GM18507 (cell line): ENCODE results near the gene TBC1D8B.
"Not testable (repeated sequence)": the region's sequence is repeated elsewhere in the genome, so short reads cannot be mapped to it uniquely, and the experiment has no call there.

ENCODE experiments used
- DNase-seq: peaks from one replicate; pipeline ENCODE4 v3.0.0; 2011; ENCODE audit warnings: low read depth; ENCODE audit not compliant: insufficient read length; ENCODE audit errors: extremely low spot score
- FAIRE-seq: peaks from 2 replicates; lab custom pipeline; 2011; peaks lifted over from hg19 to GRCh38; lab: Jason Lieb, UNC

TBC1D8B gene

GRCh38 chrX:106802388-106803275 is at the start of gene TBC1D8B:
TSS of gene TBC1D8B (plus strand) at chrX:106802673. CDS start at chrX:106802854, 181 bp downstream.
- FAIRE-seq = peak; percentile 85
- DNase-seq = peak; percentile 12

DNA sequence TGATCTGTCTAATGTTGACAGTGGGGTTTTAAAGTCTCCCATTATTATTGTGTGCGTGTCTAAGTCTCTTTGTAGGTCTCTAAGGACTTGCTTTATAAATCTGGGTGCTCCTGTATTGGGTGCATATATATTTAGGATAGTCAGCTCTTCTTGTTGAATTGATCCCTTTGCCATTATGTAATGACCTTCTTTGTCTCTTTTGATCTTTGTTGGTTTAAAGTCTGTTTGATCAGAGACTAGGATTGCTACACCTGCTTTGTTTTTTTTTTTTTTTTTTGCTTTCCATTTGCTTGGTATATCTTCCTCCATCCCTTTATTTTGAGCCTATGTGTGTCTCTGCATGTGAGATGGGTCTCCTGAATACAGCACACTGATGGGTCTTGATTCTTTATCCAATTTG is 33.2 kb upstream of the TBC1D8B start:
- DNase-seq, FAIRE-seq: not testable (repeated sequence)

DNA sequence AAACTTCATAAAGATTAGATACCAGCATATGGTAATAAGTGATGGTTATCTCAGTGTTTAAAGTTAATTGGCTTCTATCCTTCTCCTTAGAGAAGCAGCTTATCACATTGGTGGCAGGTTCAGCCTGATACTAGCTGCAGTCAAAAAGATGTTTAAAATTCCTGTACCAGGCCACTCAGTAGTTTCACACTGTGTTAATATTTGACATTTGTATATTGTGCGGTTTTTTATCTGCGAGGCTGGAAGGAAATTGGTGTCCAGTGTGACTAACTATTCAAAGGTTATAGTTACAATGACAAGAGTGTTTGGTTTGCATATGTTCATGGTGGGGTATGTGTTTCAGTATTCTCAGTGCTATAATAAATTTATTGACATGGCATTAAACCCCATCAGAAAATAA is 27.5 kb upstream of the TBC1D8B start:
- DNase-seq (no peak), FAIRE-seq (no peak)

DNA sequence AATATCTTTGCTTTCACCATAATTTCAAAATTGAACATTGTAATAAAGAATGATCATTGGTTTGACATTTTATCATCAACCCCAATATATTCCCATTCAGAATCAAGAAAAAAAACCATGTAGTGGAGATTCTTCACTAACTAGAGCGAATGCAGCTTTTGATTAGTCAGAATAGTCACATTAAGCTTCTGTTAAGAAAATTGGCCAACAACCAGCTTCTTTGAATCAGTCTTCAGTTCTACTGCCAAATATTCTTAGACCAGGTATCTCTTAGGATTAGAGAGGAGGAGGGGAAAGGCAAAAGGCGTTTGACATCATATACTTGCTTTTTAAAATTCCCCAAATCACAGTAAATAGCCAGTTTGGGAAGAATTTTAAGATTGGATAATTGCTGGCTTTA is 22.2 kb upstream of the TBC1D8B start:
- no peak for DNase-seq
- FAIRE-seq = no peak

DNA sequence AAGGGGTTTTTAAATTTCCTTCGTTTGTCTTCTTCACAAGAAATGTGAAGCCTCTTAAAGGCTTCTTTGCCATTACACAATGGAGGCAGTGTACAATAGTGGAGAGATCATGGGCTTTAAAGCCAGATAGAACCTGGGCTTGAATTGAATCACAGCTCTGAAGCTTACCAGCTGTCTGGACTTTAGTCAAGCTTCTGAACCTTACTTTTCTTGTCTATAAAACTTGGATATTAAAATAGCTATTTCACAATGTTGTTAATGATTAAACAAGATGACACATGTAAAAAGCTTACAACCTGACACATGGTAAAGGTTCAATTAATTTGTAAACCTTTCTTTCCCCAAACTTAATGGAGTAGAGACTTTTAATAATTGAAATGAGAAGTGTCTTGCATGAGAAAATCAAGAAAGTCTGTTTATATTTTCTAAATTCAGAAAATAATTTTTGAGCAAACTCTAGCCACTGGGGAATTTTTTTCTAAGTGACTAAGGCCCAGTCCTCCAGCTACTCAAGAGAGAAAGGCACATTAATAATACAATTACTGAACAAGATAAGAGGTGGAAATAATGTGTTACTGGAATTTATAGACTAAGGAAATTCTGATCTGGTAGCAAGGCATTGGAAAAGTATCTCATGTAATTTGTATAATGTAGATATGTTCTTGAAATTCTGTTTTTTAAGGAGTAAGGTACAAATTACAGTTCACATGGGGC is 21.7 kb upstream of the TBC1D8B start:
- no peak for DNase-seq
- FAIRE-seq = no peak

DNA sequence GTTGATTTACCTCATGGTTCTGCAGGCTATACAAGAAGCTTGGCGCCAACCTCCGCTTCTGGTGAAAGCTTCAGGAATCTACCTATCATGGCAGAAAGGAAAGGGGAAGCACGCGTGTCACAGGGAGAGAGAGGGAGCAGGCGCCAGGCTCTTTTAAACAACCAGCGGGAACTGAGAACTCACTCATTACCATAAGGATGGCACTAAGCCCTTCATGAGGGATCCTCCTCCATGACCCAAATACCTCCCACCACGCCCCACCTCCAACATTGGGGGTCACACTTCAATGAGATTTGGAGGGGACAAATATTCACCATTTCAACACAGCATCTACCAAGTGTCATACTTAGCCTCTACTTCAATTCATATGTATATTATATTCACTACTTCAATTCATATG is 18.8 kb upstream of the TBC1D8B start:
- FAIRE-seq (no peak), DNase-seq (no peak)

DNA sequence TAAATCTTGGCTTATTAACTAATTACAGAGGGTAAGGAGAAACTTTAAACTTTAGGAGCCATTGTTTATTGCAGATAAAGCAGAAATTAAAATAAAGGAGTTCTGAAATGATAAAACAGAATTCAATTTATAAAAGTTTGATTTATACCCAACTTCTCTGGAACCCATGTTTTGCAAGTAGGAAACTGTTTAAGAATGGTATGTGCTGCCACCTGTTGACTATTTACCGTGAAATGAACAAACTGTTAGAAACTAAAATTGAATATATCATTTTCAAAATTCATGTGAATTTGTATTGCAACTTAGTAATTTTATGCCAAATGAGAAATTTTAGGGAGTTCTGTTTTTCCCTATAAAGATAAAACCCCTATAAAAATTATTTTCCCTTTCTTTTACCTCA is 11.0 kb upstream of the TBC1D8B start:
- peak; percentile 73 for FAIRE-seq
- no peak for DNase-seq

DNA sequence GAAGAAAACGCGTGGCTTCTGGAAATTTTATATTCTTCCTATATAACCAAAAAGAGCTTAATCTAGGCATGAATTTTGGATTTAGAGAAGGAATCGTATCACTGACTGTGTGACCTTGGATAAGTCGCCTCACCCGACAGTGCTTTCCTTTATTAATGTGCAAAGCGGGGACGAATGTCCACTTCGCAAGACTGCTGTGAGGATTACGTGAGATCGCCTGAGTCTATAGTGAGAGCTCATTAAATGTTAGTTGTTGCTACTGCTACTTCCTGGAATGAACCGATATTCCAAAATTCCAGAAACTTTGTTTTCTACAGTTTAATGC is 448 bp upstream of the TBC1D8B start:
- no peak for DNase-seq
- FAIRE-seq = no peak

- DNase-seq (no peak), FAIRE-seq (no peak)
Observed at GRCh38 chrX:106811131-106811910, 8.8 kb downstream of the TBC1D8B start.

- not testable (repeated sequence) for DNase-seq, FAIRE-seq
Observed at GRCh38 chrX:106812930-106813329, 10.5 kb downstream of the TBC1D8B start.

DNA sequence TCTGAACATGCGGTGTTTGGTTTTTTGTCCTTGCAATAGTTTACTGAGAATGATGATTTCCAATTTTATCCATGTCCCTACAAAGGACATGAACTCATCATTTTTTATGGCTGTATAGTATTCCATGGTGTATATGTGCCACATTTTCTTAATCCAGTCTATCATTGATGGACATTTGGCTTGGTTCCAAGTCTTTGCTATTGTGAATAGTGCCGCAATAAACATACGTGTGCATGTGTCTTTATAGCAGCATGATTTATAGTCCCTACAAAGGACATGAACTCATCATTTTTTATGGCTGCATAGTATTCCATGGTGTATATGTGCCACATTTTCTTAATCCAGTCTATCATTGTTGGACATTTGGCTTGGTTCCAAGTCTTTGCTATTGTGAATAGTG is 11.6 kb downstream of the TBC1D8B start:
- not testable (repeated sequence) for FAIRE-seq, DNase-seq

DNA sequence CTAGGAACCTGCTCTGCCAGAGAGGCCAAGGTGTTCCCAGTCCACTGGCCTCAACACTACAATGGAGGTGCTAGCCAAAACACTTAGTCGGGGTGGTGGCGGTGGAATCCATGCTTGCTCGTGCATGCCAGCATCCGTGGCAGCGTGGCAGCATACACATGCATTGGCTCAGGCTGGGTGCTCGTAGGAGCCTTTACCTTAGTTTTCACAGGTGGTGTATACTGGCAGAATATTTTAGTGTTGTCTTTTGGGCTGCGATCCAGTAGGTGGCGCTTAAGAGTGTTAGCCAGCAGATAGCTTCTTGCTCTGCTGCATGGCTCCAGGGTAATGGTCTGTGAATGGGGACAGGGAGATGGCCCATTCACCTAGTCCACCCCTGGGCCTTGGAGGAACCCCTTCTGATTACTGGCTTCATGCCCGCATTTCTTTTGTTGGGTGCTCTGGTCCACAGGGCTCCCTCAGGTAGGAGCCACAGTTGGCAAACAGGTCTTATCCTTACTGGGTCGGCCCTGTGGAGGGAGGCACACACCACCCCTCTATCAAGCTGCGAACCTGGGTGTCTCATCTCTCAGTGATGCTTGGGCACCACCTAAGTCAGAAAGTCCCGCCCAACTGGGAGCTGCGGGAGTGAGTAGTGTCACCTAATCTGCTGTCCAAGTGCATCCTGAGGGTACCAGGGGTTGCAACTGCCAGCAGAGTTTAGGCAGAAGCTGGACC is 60.7 kb downstream of the TBC1D8B start:
- DNase-seq = no peak
- peak; percentile 54 for FAIRE-seq

- no peak for FAIRE-seq
- DNase-seq = no peak
Observed at GRCh38 chrX:106863697-106864096, 61.2 kb downstream of the TBC1D8B start.

DNA sequence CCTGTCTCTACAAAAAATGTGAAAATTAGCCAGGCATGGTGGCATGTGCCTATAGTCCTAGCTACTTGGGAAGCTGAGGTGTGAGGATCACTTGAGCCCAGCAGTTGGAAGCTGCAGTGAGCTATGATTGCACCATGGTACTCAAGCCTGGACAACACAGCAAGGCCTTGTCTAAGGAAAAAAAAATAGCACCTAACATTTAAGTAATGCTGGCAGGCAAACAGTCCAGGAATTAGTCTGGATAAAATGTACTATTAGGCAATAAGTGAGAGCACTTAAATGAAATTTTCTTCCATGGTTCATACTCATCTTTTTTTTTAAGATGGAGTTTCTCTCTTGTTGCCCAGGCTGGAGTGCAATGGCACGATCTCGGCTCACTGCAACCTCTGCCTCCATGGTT is 70.3 kb downstream of the TBC1D8B start:
- FAIRE-seq = not testable (repeated sequence)

DNA sequence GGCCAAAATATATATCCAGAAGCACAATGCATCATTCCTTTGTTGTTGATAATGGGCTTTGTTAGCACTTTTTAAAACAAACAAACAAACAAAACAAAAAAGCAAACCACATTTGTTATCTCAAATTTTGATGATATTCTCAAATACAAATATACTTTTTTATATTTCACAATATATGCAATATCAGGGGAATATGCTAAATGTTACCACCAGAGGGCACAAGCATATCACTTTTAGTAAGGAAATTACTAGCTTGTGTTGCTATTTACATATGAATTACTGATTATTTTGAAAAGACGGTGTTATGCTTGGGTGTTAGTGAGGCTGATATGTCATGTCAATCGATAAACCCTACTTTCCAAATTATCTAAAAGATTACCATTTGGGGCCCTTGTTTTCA is 71.6 kb downstream of the TBC1D8B start:
- DNase-seq = no peak

More for the DNA sequence above, 70.3 kb downstream of the TBC1D8B start:
- DNase-seq = not testable (repeated sequence)

DNA sequence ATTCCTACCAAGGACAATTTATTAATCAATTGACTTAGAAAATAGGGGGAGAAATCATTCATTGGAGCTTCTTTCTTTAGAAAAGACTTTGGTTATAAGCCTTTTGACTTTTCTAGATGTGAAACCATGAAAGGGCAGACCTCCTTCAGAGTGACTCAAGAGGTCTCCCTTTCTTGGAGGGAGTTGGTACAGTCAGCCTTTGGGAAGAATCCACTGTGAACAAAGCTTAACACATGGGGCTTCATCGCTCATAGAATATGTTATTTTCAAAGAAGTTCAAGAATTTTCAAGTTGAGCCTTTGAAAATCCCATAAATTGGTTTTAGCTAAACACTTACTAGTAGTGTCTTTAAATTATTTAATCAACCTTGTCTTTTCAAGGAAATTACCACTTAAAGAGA is 72.7 kb downstream of the TBC1D8B start:
- DNase-seq = no peak

More for the DNA sequence above, 71.6 kb downstream of the TBC1D8B start:
- FAIRE-seq = peak; percentile 18

GRCh38 chrX:106889468-106889867 is 87.0 kb downstream of the TBC1D8B start:
- no peak for DNase-seq
- FAIRE-seq = no peak

More for the DNA sequence above, 72.7 kb downstream of the TBC1D8B start:
- no peak for FAIRE-seq

GRCh38 chrX:106891762-106892460 is 89.4 kb downstream of the TBC1D8B start:
- FAIRE-seq (no peak), DNase-seq (no peak)
